ENCODE data around the gene ASB6. TPM values are rescaled to one million over a fixed set of nuclear protein-coding genes. Genes with fewer than 3 reads are reported as not detected.

Gene ASB6
- total and polyA plus RNA-seq, 7 donors = 8.4 to 20.8 (median 9.7) TPM

DNA sequence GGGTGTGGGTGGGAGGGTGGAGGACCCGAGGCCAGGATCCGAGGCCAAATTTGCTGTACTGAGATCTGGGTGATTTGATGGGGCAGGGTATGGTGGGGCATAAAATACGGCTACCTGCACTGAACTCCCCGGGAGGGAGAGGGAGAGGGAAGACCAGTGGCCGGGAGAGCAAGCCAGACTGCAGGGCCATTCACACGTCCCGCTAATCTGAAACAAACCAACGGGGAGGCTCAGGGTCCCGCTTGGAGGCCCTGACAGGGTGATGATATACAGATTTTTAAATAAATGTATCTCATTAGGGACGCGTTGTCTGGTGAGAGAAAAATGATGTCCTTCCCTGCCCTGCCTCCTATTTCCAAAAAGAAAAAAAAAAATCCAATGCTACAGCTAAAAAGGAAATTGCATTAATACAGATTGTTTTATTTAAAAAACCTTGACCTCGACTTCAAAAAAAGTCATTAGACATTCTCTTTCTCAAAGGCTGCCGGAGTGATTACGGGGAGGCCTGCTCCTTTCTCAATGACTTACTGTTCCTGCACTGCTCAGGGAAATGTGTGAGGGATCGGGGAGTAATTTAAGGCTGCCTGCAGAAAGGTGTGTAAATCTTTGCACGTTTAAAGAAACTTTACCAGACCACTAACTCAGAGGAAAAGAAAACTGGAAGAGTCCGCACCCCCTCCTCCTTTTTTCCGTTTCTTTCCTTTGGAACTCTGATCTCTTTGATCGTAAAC is 12.0 kb upstream of the ASB6 start:
- TF ChIP-seq CTCF (IDR thresholded peaks at IDR 0.05) (no peak), POLR2A (IDR thresholded peaks at IDR 0.05) (no peak), EP300 (IDR thresholded peaks at IDR 0.05) (no peak), POLR2AphosphoS5 (IDR thresholded peaks at IDR 0.05) (no peak)
- no peaks in the 10 kb centered on the region for H3K27me3 ChIP-seq
- no peaks in the 10 kb centered on the region for H3K36me3 ChIP-seq
- intact Hi-C loops (cut with DNase I) = no loop called here
- no peak overlapping the region for H3K27ac ChIP-seq
- H3K4me3 ChIP-seq = no peak overlapping the region
- WGBS, 2 donors = 45 to 60% methylated on average over 19 of the region's 19 CpGs
- no peaks in the 10 kb centered on the region for H3K9me3 ChIP-seq
- H3K4me1 ChIP-seq = no peaks in the 10 kb centered on the region
- DNase-seq = no peak

- TF ChIP-seq POLR2AphosphoS5 (IDR thresholded peaks at IDR 0.05) (no peak), POLR2A (IDR thresholded peaks at IDR 0.05) (no peak), EP300 (IDR thresholded peaks at IDR 0.05) (no peak), CTCF (IDR thresholded peaks at IDR 0.05) (no peak)
- Histone ChIP-seq H3K27ac (no peak overlapping the region), H3K4me1 (no peaks in the 10 kb centered on the region), H3K9me3 (no peaks in the 10 kb centered on the region), H3K27me3 (no peaks in the 10 kb centered on the region), H3K36me3 (no peaks in the 10 kb centered on the region), H3K4me3 (no peak overlapping the region)
- 87 to 93% methylated on average over 10 of the region's 10 CpGs for WGBS, 2 donors
- no peak for DNase-seq
- intact Hi-C loops (cut with DNase I) = no loop called here
These were observed 8.8 kb upstream of the ASB6 start for GRCh38 chr9:129650680-129651235.

DNA sequence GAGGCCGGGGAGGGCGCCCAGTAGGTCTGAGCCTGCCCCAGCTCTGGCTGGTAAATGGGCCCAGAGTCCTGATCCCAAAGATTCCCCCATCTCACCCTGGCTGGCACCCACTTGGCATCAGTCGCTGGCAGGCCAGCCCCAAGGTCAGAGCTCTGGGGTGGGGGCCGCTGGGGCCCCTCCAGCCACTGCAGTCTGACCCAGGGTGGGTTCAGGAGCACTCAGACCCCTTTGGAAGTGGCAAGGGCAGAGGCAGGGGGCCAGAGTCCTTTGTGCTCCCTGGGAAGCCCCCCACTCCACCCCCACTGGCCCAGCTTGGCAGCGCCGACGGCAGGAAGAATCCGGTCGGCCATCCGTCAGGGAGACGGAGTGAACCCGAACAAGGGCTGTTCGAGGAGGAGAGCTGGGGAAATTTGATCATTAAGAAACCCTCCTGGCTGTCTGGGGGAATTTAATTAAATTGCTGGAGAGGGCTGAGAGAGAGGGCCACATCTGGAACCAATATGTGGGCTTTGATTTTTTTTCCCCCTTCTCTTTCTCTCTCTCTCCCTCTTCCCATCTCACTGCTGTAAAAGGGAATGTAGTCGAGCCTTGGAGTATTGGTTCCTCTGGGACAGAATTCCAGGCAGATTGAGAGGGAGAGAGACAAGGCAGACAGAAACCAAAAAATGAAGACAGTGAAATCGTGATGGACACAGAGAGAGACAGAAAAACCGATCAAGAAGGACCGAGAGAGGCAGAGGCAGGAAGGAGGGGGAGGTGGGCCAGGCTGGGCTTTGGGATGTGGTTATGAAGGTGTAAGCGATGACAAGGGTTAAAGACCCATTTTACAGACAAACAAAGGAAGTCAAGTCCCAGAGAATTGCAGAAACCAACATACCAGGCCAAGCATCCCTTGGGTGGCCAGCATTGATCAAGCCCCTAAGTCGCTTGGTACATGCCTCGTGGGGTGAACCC is 8.1 kb upstream of the ASB6 start:
- no peak for DNase-seq
- no peak overlapping the region for H3K4me3 ChIP-seq
- TF ChIP-seq POLR2A (IDR thresholded peaks at IDR 0.05) = no peak
- TF ChIP-seq EP300 (IDR thresholded peaks at IDR 0.05) = no peak
- TF ChIP-seq POLR2AphosphoS5 (IDR thresholded peaks at IDR 0.05) = no peak
- TF ChIP-seq CTCF (IDR thresholded peaks at IDR 0.05) = no peak
- intact Hi-C loops (cut with DNase I) = no loop called here
- WGBS, 2 donors = 88% methylated on average over 20 of the region's 20 CpGs
- H3K9me3 ChIP-seq = no peaks in the 10 kb centered on the region
- no peaks in the 10 kb centered on the region for H3K36me3 ChIP-seq
- no peak overlapping the region for H3K27ac ChIP-seq
- H3K4me1 ChIP-seq = no peaks in the 10 kb centered on the region
- H3K27me3 ChIP-seq = no peaks in the 10 kb centered on the region

- no peak overlapping the region for H3K4me3 ChIP-seq
- DNase-seq = no peak
- TF ChIP-seq POLR2A (IDR thresholded peaks at IDR 0.05) = no peak
- no peak for TF ChIP-seq POLR2AphosphoS5 (IDR thresholded peaks at IDR 0.05)
- TF ChIP-seq EP300 (IDR thresholded peaks at IDR 0.05) = no peak
- TF ChIP-seq CTCF (IDR thresholded peaks at IDR 0.05) = no peak
- intact Hi-C loops (cut with DNase I) = no loop called here
- no peaks in the 10 kb centered on the region for H3K36me3 ChIP-seq
- 78 to 80% methylated on average over 10 of the region's 10 CpGs for WGBS, 2 donors
- no peak overlapping the region for H3K27ac ChIP-seq
- H3K4me1 ChIP-seq = no peaks in the 10 kb centered on the region
- no peaks in the 10 kb centered on the region for H3K27me3 ChIP-seq
- no peaks in the 10 kb centered on the region for H3K9me3 ChIP-seq
These were observed 6.8 kb upstream of the ASB6 start for GRCh38 chr9:129648764-129649115.

Measured in sigmoid colon (tissue), 7 donors.